ENCODE results near the gene SCD.

Gene SCD

GRCh38 chr10:100350914-100351485 is 4.0 kb downstream of the SCD start:
- H3K4me3 ChIP-seq (ENCODE audit: control insufficient read depth, low read depth, low read length), result peak overlapping the region; percentile 95
- no peak for DNase-seq (ENCODE audit: low read depth)
- no peak for TF ChIP-seq CTCF (conservative IDR thresholded peaks at IDR 0.05; ENCODE audit: control insufficient read depth, insufficient read depth, low read depth, low read length)

- DNase-seq (ENCODE audit: low read depth), result no peak
- H3K4me3 ChIP-seq (ENCODE audit: control insufficient read depth, low read depth, low read length), result no peak overlapping the region
- no peak for TF ChIP-seq CTCF (conservative IDR thresholded peaks at IDR 0.05; ENCODE audit: control insufficient read depth, insufficient read depth, low read depth, low read length)
Measured at GRCh38 chr10:100353770-100354485, 6.9 kb downstream of the SCD start.

GRCh38 chr10:100355086-100355485 is 8.1 kb downstream of the SCD start:
- H3K4me3 ChIP-seq (ENCODE audit: control insufficient read depth, low read depth, low read length), result no peak overlapping the region
- TF ChIP-seq CTCF (conservative IDR thresholded peaks at IDR 0.05; ENCODE audit: control insufficient read depth, insufficient read depth, low read depth, low read length), result no peak
- DNase-seq (ENCODE audit: low read depth), result no peak

- no peak for TF ChIP-seq CTCF (conservative IDR thresholded peaks at IDR 0.05; ENCODE audit: control insufficient read depth, insufficient read depth, low read depth, low read length)
- H3K4me3 ChIP-seq (ENCODE audit: control insufficient read depth, low read depth, low read length), result no peak overlapping the region
- no peak for DNase-seq (ENCODE audit: low read depth)
Measured at GRCh38 chr10:100356067-100357017, 9.3 kb downstream of the SCD start.

GRCh38 chr10:100357059-100357858 is 10.2 kb downstream of the SCD start:
- TF ChIP-seq CTCF (conservative IDR thresholded peaks at IDR 0.05; ENCODE audit: control insufficient read depth, insufficient read depth, low read depth, low read length), result no peak
- H3K4me3 ChIP-seq (ENCODE audit: control insufficient read depth, low read depth, low read length), result no peak overlapping the region
- no peak for DNase-seq (ENCODE audit: low read depth)

GRCh38 chr10:100359030-100359432 is 12.0 kb downstream of the SCD start:
- DNase-seq (ENCODE audit: low read depth), result no peak
- no peak overlapping the region for H3K4me3 ChIP-seq (ENCODE audit: control insufficient read depth, low read depth, low read length)
- TF ChIP-seq CTCF (conservative IDR thresholded peaks at IDR 0.05; ENCODE audit: control insufficient read depth, insufficient read depth, low read depth, low read length), result no peak

Data from fibroblast of mammary gland (primary cell).